LoVo (cell line): ENCODE results near the gene HPCAL1.

Source experiments
- DNase-seq: peaks from one replicate; pipeline ENCODE4 v3.0.0-alpha.2; 2016; ENCODE audit warnings: low spot score

The HPCAL1 gene

GRCh38 chr2:10370895-10371294 lies 68.2 kb downstream of the HPCAL1 start:
- no peak for DNase-seq

- DNase-seq: no peak
Observed at GRCh38 chr2:10371441-10372196, 68.9 kb downstream of the HPCAL1 start.

- no peak for DNase-seq
Observed at GRCh38 chr2:10372203-10372861, 69.6 kb downstream of the HPCAL1 start.

GRCh38 chr2:10372862-10373240 lies 70.1 kb downstream of the HPCAL1 start:
- no peak for DNase-seq

GRCh38 chr2:10373931-10374330 lies 71.2 kb downstream of the HPCAL1 start:
- DNase-seq: no peak

GRCh38 chr2:10374362-10374943 lies 71.7 kb downstream of the HPCAL1 start:
- DNase-seq: no peak

GRCh38 chr2:10375570-10376281 lies 73.0 kb downstream of the HPCAL1 start:
- no peak for DNase-seq

- DNase-seq: no peak
Observed at GRCh38 chr2:10377052-10377746, 74.5 kb downstream of the HPCAL1 start.

GRCh38 chr2:10377747-10378085 lies 75.0 kb downstream of the HPCAL1 start:
- no peak for DNase-seq

- no peak for DNase-seq
Observed at GRCh38 chr2:10378189-10378588, 75.5 kb downstream of the HPCAL1 start.

GRCh38 chr2:10380048-10380926 lies 77.6 kb downstream of the HPCAL1 start:
- DNase-seq: no peak

- no peak for DNase-seq
Observed at GRCh38 chr2:10381997-10382353, 79.3 kb downstream of the HPCAL1 start.

- no peak for DNase-seq
Observed at GRCh38 chr2:10382354-10383061, 79.8 kb downstream of the HPCAL1 start.

- no peak for DNase-seq
Observed at GRCh38 chr2:10383960-10384734, 81.4 kb downstream of the HPCAL1 start.

- DNase-seq: no peak
Observed at GRCh38 chr2:10385501-10385900, 82.8 kb downstream of the HPCAL1 start.

- DNase-seq: no peak
Observed at GRCh38 chr2:10385933-10386773, 83.4 kb downstream of the HPCAL1 start.

GRCh38 chr2:10387033-10387432 lies 84.3 kb downstream of the HPCAL1 start:
- DNase-seq: no peak

GRCh38 chr2:10388954-10389560 lies 86.4 kb downstream of the HPCAL1 start:
- no peak for DNase-seq

- DNase-seq: no peak
Observed at GRCh38 chr2:10389573-10389972, 86.9 kb downstream of the HPCAL1 start.
